IPS-18c (cell line): ENCODE measurements around the gene NOTUM.

Source experiments
- H3K4me3 ChIP-seq: 2 replicates; pipeline ENCODE4 v1.7.0; 2013; ENCODE audit warnings: low read depth, mild to moderate bottlenecking, low read length, moderate library complexity; ENCODE audit not compliant: insufficient read depth
- H3K9me3 ChIP-seq: one replicate; pipeline ENCODE4 v1.6.1; 2013; ENCODE audit warnings: mild to moderate bottlenecking, low read length, moderate library complexity; ENCODE audit not compliant: control insufficient read depth, insufficient read depth

NOTUM gene

GRCh38 chr17:81910840-81911276, 50.1 kb downstream of the NOTUM start:
- peak overlapping the region; percentile 81 for H3K4me3 ChIP-seq
- H3K9me3 ChIP-seq = peaks cover 2% of the 10 kb centered on the region

GRCh38 chr17:81909966-81910839, 50.8 kb downstream of the NOTUM start:
- Histone ChIP-seq H3K4me3 (peak overlapping the region; percentile 81), H3K9me3 (peaks cover 2% of the 10 kb centered on the region)

- peaks cover 2% of the 10 kb centered on the region for H3K9me3 ChIP-seq
- H3K4me3 ChIP-seq = no peak overlapping the region
Measured at GRCh38 chr17:81909231-81909630, 51.8 kb downstream of the NOTUM start.

- Histone ChIP-seq H3K4me3 (no peak overlapping the region), H3K9me3 (peaks cover 2% of the 10 kb centered on the region)
Measured at GRCh38 chr17:81908793-81909192, 52.2 kb downstream of the NOTUM start.

- Histone ChIP-seq H3K9me3 (peaks cover 2% of the 10 kb centered on the region), H3K4me3 (no peak overlapping the region)
Measured at GRCh38 chr17:81907219-81908145, 53.5 kb downstream of the NOTUM start.

GRCh38 chr17:81906476-81907218, 54.3 kb downstream of the NOTUM start:
- Histone ChIP-seq H3K4me3 (no peak overlapping the region), H3K9me3 (peaks cover 2% of the 10 kb centered on the region)

- Histone ChIP-seq H3K9me3 (peaks cover 2% of the 10 kb centered on the region), H3K4me3 (no peak overlapping the region)
Measured at GRCh38 chr17:81905993-81906392, 55.0 kb downstream of the NOTUM start.

- Histone ChIP-seq H3K4me3 (no peak overlapping the region), H3K9me3 (no peaks in the 10 kb centered on the region)
Measured at GRCh38 chr17:81905424-81905875, 55.5 kb downstream of the NOTUM start.

GRCh38 chr17:81904600-81905423, 56.2 kb downstream of the NOTUM start:
- H3K4me3 ChIP-seq = no peak overlapping the region
- H3K9me3 ChIP-seq = no peaks in the 10 kb centered on the region

- no peak overlapping the region for H3K4me3 ChIP-seq
Measured at GRCh38 chr17:81903896-81904599, 56.9 kb downstream of the NOTUM start.

GRCh38 chr17:81903415-81903831, 57.6 kb downstream of the NOTUM start:
- H3K4me3 ChIP-seq = no peak overlapping the region

More at GRCh38 chr17:81903896-81904599, 56.9 kb downstream of the NOTUM start:
- no peaks in the 10 kb centered on the region for H3K9me3 ChIP-seq

GRCh38 chr17:81902653-81903414, 58.2 kb downstream of the NOTUM start:
- peak overlapping the region; percentile 55 for H3K4me3 ChIP-seq
- no peaks in the 10 kb centered on the region for H3K9me3 ChIP-seq

More at GRCh38 chr17:81903415-81903831, 57.6 kb downstream of the NOTUM start:
- H3K9me3 ChIP-seq = no peaks in the 10 kb centered on the region
